Epithelial cell of esophagus (primary cell): ENCODE results near the gene DNAH3.
"Not testable (repeated sequence)": the region's sequence is repeated elsewhere in the genome, so short reads cannot be mapped to it uniquely, and the experiment has no call there.

Experiments used
- DNase-seq: peaks from one replicate; pipeline ENCODE4 v3.0.0; 2010; ENCODE audit warnings: low read depth
- H3K4me3 ChIP-seq: 2 replicates; pipeline ENCODE4 v1.5.1; 2011; ENCODE audit warnings: mild to moderate bottlenecking, low read length, control low read depth
- CTCF ChIP-seq: IDR thresholded peaks from 2 replicates; pipeline ENCODE4 v1.5.1; 2011; ENCODE audit warnings: low read depth, mild to moderate bottlenecking, low read length, control low read depth, inconsistent platforms; ENCODE audit not compliant: insufficient read depth; ENCODE audit errors: missing control alignments

The DNAH3 gene

GRCh38 chr16:21183995-21184394 is 33.3 kb upstream of the DNAH3 start:
- DNase-seq = no peak
- H3K4me3 ChIP-seq = no peak overlapping the region
- no peak for TF ChIP-seq CTCF

DNA sequence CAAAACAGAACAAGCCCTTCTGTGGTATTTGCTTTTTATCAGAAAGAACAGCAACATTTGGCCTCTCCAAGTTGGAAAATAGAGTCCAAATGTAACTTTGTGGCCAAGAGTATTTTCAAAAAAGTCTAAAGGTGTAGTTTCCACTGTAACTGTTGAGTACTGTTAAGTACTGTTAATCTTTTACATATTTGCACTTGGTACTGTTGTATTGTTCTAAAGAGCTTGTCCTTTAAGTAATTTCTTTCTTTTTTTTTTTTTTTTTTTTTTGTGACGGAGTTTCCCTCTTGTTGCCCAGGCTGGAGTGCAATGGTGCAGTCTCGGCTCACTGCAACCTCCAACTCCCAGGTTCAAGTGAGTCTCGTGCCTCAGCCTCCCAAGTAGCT is 29.3 kb upstream of the DNAH3 start:
- TF ChIP-seq CTCF = no peak
- H3K4me3 ChIP-seq = no peak overlapping the region
- DNase-seq = no peak

DNA sequence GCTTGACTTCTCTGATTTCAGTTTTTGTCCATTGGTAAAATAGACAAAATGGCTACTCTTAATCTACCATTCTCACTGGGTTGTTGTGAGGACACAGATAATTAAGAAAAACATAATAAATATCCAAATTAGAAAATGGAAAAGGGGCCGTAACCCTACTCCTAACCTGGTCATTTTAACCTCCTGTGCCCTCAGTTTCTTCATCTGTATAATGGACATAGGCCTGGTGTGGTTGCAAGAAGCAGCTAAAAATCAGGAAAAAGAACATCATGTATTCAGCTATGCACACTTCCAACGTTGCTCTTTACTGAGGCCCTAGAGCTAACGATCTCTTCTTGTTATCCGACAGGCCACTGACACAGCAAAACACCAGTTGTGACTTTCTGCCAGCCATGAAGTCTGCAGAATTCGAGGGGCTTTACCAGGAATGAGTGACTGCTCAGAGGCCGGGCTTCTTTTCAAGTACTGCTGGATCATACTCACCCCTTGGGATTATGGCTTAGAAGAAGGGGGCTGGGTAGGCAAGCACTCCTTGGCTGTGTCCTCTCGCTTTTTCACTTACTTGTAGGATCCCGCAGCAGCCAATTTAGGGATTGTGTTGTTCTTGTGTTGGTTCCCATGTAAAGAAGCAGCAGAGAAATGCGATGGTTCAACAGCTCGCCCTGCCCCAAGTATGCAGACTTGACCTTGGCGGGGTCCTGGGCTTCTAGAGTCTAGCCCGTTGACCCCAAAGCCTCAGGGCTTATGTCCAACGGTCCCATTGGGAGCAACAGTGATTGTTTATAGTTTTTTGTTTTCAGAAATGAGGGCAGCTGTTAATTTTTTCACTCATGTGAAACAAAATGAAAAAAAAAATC is 28.7 kb upstream of the DNAH3 start:
- no peak for DNase-seq
- TF ChIP-seq CTCF = no peak
- H3K4me3 ChIP-seq = no peak overlapping the region

GRCh38 chr16:21175397-21175796 is 24.8 kb upstream of the DNAH3 start:
- DNase-seq = no peak
- TF ChIP-seq CTCF = no peak
- no peak overlapping the region for H3K4me3 ChIP-seq

DNA sequence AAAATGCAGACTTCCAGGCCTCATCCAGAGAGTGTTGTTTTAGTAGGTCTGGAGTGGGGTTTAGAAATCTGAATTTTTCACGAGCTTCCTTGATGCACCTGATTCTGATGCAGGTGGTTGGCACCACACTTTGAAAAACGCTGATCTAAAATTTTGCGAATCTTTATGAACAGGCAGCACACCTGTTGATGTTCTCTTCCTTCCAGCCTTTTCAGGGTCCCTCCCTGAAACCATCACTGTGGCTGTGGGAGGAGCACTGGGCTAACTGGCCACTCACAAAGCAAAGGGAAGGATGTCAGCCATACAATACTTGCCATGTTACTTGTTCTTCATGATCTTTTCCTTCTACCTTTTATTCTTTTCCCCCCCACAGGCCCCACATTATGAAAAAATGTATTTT is 22.0 kb upstream of the DNAH3 start:
- TF ChIP-seq CTCF = no peak
- H3K4me3 ChIP-seq = no peak overlapping the region
- DNase-seq = no peak

GRCh38 chr16:21170116-21170515 is 19.5 kb upstream of the DNAH3 start:
- not testable (repeated sequence) for DNase-seq, H3K4me3 ChIP-seq

DNA sequence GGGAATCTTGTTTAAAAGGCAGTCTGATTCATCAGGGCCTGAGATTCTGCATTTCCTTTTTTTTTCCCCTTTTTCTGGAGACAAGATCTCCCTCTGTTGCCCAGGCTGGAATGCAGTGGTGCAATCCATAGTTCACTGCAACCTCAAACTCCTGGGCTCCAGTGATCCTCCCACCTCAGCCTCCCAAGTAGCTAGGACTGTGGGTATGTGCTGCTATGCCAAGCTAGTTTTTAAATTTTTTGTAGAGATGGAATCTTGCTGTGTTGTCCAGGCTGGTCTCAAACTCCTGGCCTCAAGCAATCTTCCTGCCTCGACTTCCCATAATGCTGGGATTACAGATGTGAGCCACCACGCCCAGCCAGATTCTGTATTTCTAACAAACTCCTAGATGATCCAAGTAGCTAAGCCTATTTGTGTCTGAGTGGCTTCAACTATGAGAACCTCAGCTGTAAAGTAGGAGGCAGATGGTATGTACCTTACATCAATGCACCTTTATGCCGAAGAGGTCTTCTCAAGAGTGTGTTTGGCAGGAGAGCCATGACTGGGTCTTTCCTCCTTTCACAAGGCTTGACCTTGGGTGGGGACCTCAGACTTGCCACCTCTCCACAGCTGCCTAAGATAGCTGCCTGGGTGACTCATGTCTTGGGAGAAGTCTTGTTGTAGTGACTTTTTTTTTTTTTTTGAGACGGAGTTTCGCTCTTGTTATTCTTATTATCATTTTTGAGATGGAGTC is 18.8 kb upstream of the DNAH3 start:
- no peak overlapping the region for H3K4me3 ChIP-seq
- DNase-seq = peak; percentile 31
- TF ChIP-seq CTCF = no peak
